DMS 273 (cell line): ENCODE measurements around the gene ADAMTSL2.

ENCODE experiments used
- DNase-seq: peaks from one replicate; lab custom pipeline; 2025; ENCODE audit not compliant: unreplicated experiment; lab: John Stamatoyannopoulos, UW

ADAMTSL2 gene

GRCh38 chr9:133618726-133619125, 84.2 kb downstream of the ADAMTSL2 start:
- DNase-seq = no peak

GRCh38 chr9:133619791-133620190, 85.3 kb downstream of the ADAMTSL2 start:
- no peak for DNase-seq

- DNase-seq = no peak
Observed at GRCh38 chr9:133621725-133622267, 87.3 kb downstream of the ADAMTSL2 start.

GRCh38 chr9:133622555-133622954, 88.1 kb downstream of the ADAMTSL2 start:
- DNase-seq = no peak
